ENCODE data around the gene MICALL2. TPM values are rescaled to one million over a fixed set of nuclear protein-coding genes. Genes with fewer than 3 reads are reported as not detected.

The MICALL2 gene
- total RNA-seq, 1 donor from 2014 or later: 8.1 TPM

GRCh38 chr7:1496531-1497292 lies 37.4 kb upstream of the MICALL2 start:
- DNase-seq (ENCODE audit: low read depth): no peak
- no peak overlapping the region for H3K4me3 ChIP-seq (ENCODE audit: low read depth, low read length)
- TF ChIP-seq, protein P1, sequence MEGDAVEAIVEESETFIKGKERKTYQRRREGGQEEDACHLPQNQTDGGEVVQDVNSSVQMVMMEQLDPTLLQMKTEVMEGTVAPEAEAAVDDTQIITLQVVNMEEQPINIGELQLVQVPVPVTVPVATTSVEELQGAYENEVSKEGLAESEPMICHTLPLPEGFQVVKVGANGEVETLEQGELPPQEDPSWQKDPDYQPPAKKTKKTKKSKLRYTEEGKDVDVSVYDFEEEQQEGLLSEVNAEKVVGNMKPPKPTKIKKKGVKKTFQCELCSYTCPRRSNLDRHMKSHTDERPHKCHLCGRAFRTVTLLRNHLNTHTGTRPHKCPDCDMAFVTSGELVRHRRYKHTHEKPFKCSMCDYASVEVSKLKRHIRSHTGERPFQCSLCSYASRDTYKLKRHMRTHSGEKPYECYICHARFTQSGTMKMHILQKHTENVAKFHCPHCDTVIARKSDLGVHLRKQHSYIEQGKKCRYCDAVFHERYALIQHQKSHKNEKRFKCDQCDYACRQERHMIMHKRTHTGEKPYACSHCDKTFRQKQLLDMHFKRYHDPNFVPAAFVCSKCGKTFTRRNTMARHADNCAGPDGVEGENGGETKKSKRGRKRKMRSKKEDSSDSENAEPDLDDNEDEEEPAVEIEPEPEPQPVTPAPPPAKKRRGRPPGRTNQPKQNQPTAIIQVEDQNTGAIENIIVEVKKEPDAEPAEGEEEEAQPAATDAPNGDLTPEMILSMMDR (conservative IDR thresholded peaks at IDR 0.05; ENCODE audit: low read depth, low read length): no peak

DNA sequence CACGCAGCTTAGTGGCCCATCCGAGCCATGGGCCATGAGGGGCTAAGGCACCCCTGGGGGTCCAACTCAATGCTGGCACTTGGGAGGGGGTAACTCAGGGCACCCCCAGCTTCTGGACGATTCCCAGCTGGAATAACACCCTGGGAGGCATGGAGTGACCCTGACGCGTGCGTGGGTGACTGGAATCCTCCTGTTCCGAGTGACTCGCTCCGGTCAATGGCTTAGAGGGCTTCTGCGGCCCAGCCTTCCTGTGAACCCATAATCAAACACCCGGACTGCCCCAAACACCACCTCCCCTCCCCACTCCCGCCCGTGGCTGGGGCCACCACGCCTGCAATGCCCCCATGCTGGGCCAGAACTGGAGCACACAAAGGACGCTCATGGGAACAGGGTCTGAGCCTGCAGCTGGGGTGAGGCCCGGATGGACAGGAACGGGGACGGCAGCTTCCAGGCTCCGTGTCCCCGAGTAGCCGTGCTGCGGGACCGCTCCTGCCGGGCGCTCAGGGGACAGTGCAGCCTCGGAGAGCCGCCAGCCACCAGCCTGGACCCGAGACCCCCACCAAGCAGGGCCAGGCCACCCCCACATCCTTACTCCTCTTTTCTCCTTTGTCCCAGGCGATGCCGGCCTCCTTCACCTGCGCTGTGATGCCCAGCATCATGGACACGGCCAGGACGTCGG lies 36.4 kb upstream of the MICALL2 start:
- TF ChIP-seq, protein P1 (conservative IDR thresholded peaks at IDR 0.05; ENCODE audit: low read depth, low read length): no peak
- DNase-seq (ENCODE audit: low read depth): no peak
- H3K4me3 ChIP-seq (ENCODE audit: low read depth, low read length): no peak overlapping the region

- H3K4me3 ChIP-seq (ENCODE audit: low read depth, low read length): no peak overlapping the region
- TF ChIP-seq, protein P1 (conservative IDR thresholded peaks at IDR 0.05; ENCODE audit: low read depth, low read length): no peak
- DNase-seq (ENCODE audit: low read depth): no peak
Measured at GRCh38 chr7:1494866-1495563, 35.7 kb upstream of the MICALL2 start.

- H3K4me3 ChIP-seq (ENCODE audit: low read depth, low read length): no peak overlapping the region
- DNase-seq (ENCODE audit: low read depth): no peak
- TF ChIP-seq, protein P1 (conservative IDR thresholded peaks at IDR 0.05; ENCODE audit: low read depth, low read length): no peak
Measured at GRCh38 chr7:1494447-1494846, 35.2 kb upstream of the MICALL2 start.

DNA sequence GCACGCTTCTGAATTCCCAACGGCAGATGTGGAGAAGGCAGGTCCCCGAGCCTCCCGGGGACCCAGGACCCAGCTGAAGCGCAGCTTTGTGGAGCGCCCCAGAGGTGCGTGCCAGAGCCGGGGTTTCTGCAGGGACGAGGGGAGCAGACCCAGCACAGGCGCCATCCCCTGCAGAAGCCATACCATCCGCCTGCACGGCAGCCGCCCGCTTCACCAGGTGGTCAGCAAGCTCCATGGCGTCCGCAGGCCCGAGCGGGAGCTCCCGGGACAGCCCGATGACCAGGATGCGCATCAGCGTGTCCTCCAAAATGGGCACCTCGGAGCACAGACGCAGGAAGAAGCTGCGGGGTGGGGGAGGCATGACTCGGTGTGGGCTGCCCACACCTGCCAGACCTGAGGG lies 34.3 kb upstream of the MICALL2 start:
- no peak for DNase-seq (ENCODE audit: low read depth)
- TF ChIP-seq, protein P1 (conservative IDR thresholded peaks at IDR 0.05; ENCODE audit: low read depth, low read length): no peak
- H3K4me3 ChIP-seq (ENCODE audit: low read depth, low read length): no peak overlapping the region

GRCh38 chr7:1493129-1493528 lies 33.9 kb upstream of the MICALL2 start:
- TF ChIP-seq, protein P1 (conservative IDR thresholded peaks at IDR 0.05; ENCODE audit: low read depth, low read length): no peak
- H3K4me3 ChIP-seq (ENCODE audit: low read depth, low read length): no peak overlapping the region
- DNase-seq (ENCODE audit: low read depth): no peak
